Epidermal melanocyte (primary cell): ENCODE data around the gene IL6.
"Not testable (repeated sequence)": the region's sequence is repeated elsewhere in the genome, so short reads cannot be mapped to it uniquely, and the experiment has no call there.

Source experiments
- DNase-seq: peaks from one replicate; pipeline ENCODE4 v3.0.0; 2011; ENCODE audit warnings: low spot score; ENCODE audit not compliant: insufficient read length

IL6 gene

GRCh38 chr7:22703978-22704610 is 22.9 kb upstream of the IL6 start:
- not testable (repeated sequence) for DNase-seq

- not testable (repeated sequence) for DNase-seq
These were observed 22.3 kb upstream of the IL6 start for GRCh38 chr7:22704722-22705121.

- not testable (repeated sequence) for DNase-seq
These were observed 21.1 kb upstream of the IL6 start for GRCh38 chr7:22705874-22706273.

GRCh38 chr7:22707026-22707691 is 19.8 kb upstream of the IL6 start:
- DNase-seq: not testable (repeated sequence)

GRCh38 chr7:22708214-22708613 is 18.8 kb upstream of the IL6 start:
- DNase-seq: not testable (repeated sequence)

- DNase-seq: not testable (repeated sequence)
These were observed 18.3 kb upstream of the IL6 start for GRCh38 chr7:22708677-22709061.

- DNase-seq: not testable (repeated sequence)
These were observed 17.8 kb upstream of the IL6 start for GRCh38 chr7:22709062-22709829.

GRCh38 chr7:22709857-22710256 is 17.1 kb upstream of the IL6 start:
- no peak for DNase-seq

- DNase-seq: no peak
These were observed 14.0 kb upstream of the IL6 start for GRCh38 chr7:22712999-22713398.

- DNase-seq: no peak
These were observed 13.5 kb upstream of the IL6 start for GRCh38 chr7:22713463-22713862.

- no peak for DNase-seq
These were observed 11.0 kb upstream of the IL6 start for GRCh38 chr7:22715969-22716368.

- no peak for DNase-seq
These were observed 9.2 kb upstream of the IL6 start for GRCh38 chr7:22717760-22718159.

GRCh38 chr7:22718200-22718711 is 8.7 kb upstream of the IL6 start:
- DNase-seq: no peak

- no peak for DNase-seq
These were observed 8.0 kb upstream of the IL6 start for GRCh38 chr7:22718911-22719420.

GRCh38 chr7:22720791-22721786 is 5.9 kb upstream of the IL6 start:
- DNase-seq: no peak

GRCh38 chr7:22722536-22723180 is 4.3 kb upstream of the IL6 start:
- DNase-seq: no peak

GRCh38 chr7:22723181-22723601 is 3.8 kb upstream of the IL6 start:
- DNase-seq: no peak

- DNase-seq: no peak
These were observed 3.4 kb upstream of the IL6 start for GRCh38 chr7:22723637-22724036.

GRCh38 chr7:22724861-22725260 is 2.1 kb upstream of the IL6 start:
- no peak for DNase-seq

GRCh38 chr7:22725585-22725984 is 1.4 kb upstream of the IL6 start:
- DNase-seq: no peak
